T follicular helper cell (primary cell): ENCODE results near the gene DGKG.

Source experiments
- DNase-seq: peaks from one replicate; pipeline ENCODE4 v3.0.0-alpha.2; 2020; ENCODE audit warnings: low read depth

DGKG gene

GRCh38 chr3:186273586-186273985 is 88.4 kb downstream of the DGKG start:
- no peak for DNase-seq

GRCh38 chr3:186270701-186271100 is 91.3 kb downstream of the DGKG start:
- DNase-seq, result no peak

DNA sequence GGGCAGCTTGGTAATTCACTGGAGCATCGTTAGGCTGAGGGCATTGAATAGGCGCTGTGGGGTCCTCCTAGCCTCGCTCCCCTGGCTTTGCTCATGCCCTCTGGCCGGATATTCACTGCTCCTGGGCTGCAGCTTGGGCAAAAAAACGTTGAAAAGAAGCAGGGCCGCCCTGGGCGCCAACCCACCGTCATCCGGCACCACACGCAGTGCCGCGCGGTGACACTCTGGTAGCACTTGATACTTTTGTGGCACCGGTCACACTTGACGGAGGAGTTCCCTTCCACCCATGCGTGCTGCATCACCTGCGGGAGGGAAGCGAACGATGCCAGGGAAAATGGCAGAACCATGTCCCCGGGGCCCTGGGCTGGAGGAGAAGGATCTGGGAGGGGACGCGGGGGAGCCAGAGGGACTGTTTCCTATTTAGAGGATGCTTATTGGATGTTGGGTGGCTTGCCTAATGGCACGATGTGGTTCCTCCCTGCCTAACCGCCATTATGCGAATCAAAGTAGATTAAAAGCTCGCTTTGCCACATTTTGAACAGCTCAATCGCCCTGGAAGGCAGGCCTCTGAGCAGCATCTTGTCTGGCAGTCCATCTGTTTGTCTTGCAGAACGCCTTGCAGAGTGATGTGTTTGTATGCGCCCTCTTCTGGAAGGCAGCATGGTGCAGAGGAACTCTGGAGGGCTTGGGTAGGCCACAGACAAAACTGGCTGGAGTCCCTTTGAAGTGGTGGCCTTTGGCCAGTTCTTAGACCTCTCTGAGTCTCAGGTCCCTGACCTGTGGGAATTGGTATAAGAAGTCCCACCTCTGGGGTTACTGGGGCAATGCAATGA is 93.2 kb downstream of the DGKG start:
- DNase-seq, result no peak

DNA sequence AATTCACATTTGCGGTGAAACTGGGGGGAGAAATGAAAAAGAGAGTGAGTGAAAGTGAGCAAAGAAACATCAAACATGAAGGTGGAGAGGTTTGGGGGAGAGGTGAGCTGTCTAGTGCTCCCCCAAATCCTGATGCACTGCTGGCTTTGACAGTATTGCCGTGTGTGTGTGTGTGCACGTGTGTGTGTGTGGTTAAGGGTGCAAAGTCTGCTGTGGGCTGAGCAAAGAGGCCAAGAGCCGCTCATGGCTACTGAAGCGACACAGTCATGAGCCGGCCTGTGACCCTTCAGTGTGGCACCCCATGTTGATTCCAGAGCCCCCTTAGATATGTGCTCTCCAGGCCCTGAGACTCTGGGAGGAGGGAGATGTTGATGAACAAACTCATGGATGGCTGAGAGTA is 94.3 kb downstream of the DGKG start:
- no peak for DNase-seq

GRCh38 chr3:186264608-186265400 is 97.2 kb downstream of the DGKG start:
- DNase-seq, result no peak

DNA sequence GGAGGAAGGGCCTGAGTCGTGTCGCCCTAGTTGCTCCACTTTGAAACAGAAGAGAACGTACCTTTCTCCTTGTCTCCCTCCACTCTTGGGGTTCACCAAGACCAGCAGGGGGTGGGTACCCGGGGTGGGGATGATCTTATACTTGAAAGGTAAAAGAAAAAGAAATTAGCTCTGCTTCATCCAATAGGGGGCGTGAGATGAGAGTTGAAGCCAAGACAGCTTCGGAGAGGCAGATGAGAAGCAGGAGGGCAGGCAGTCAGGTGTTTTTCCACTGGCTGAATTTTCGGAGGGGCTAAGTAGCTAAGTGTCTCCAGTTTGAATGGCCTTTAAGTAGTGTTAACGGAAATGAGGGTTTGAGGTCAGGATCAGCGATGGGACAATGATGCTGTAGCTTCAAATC is 100.4 kb downstream of the DGKG start:
- DNase-seq, result no peak

GRCh38 chr3:186260726-186261125 is 101.3 kb downstream of the DGKG start:
- DNase-seq, result no peak

DNA sequence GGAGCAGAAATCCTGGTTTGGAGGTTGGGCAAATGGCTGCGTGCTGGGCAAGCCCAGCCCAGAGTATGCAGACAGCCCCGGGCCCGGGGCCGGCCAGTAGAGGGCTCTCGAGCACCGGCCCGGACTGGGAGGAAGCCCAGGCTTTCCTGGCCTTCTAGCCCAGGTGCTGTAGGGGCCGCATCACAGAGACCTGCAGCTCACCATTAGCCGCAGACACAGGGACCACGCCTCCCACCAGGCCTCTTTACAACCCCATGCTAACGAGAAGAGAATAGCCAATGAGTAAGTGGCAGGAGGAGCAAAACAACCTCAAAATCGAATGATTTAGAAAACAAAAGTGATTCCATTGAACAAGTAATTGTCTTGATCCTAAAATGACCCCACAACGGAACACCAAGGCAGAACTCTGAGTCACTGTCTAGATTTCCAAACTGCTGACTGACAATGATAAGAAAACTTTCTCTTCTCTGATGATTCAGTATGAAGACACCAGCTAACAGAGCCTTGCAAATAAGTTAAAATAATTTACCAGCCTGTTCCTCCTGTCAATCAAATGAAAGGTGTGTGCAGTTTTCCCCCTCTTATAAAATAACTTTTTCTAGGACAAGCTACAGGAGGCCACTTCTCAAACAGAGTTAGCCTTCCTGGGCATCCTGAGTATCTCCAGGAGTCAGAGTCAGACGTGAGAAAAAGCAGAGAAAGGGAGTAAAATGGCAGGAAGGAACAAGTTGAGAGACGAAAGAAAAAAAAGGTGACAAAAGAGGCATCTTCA is 102.2 kb downstream of the DGKG start:
- peak; percentile 45 for DNase-seq

GRCh38 chr3:186258968-186259367 is 103.1 kb downstream of the DGKG start:
- DNase-seq, result no peak

GRCh38 chr3:186257866-186258265 is 104.2 kb downstream of the DGKG start:
- DNase-seq, result no peak

- DNase-seq, result no peak
Measured at GRCh38 chr3:186255703-186256331, 106.2 kb downstream of the DGKG start.

DNA sequence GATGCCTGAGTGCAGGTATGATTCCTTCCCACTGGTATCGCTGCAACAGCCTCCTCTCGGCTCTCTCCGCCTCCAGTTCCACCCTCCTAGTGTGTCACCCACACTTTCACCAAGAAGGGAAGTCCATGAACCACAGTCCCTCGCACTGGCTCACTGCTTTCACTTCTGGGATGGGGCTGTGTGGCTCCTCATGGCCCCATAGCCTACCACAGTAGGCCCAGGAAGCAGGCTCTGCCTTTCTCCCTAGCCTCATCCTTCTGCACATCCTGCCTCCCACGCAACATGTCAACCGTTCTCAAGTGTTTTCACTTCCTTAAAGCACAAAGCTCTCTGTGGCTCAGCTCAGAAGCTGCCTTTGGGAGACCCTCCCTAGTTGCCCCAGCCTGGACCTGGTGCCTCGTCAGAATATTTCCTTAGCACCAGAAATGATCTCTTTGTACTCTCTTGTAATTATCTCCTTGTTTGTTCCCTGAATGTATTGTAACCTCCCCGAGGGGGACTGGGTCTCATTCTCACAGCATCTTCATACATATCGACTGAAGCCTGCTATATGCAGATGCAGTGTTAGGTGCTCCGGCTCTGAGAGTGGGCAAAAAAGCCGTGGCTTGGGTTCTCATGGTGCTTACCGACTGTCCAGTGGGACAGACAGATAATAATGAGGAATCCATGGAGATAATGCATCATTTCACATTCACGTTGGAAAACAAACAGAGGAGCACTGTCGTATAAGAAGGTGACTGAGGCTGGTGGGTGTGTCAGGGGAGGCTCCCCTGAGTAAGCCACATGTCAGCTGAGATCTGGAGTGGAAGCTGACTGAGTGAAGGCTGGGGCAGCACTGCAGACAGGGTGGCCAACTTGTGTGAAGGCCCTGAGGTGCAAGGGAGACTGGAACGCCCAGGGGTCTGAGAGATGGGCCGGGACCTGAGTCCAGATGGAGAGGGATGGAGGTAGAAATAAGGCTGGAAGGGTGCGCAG is 107.1 kb downstream of the DGKG start:
- no peak for DNase-seq

GRCh38 chr3:186251948-186252619 is 110.0 kb downstream of the DGKG start:
- DNase-seq, result no peak

DNA sequence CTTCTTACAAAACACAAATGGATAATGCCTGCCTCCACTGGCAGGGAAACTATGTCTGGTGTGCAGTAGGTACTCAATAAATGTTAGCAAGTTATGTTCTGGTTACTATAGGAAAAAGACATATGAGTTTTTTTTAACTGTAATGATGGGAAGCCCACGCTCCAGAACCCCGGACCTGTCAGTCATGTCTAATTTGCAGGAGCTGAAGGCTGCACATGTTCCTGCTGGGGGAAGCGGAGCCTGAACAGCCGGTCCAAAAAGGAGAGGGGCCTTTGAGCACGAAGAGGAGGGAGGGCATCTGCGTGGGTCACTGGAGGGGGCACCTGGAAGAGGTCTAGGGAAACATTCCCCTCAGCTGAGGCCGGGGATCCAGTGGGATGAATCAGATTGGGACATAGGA is 113.2 kb downstream of the DGKG start:
- DNase-seq, result no peak

DNA sequence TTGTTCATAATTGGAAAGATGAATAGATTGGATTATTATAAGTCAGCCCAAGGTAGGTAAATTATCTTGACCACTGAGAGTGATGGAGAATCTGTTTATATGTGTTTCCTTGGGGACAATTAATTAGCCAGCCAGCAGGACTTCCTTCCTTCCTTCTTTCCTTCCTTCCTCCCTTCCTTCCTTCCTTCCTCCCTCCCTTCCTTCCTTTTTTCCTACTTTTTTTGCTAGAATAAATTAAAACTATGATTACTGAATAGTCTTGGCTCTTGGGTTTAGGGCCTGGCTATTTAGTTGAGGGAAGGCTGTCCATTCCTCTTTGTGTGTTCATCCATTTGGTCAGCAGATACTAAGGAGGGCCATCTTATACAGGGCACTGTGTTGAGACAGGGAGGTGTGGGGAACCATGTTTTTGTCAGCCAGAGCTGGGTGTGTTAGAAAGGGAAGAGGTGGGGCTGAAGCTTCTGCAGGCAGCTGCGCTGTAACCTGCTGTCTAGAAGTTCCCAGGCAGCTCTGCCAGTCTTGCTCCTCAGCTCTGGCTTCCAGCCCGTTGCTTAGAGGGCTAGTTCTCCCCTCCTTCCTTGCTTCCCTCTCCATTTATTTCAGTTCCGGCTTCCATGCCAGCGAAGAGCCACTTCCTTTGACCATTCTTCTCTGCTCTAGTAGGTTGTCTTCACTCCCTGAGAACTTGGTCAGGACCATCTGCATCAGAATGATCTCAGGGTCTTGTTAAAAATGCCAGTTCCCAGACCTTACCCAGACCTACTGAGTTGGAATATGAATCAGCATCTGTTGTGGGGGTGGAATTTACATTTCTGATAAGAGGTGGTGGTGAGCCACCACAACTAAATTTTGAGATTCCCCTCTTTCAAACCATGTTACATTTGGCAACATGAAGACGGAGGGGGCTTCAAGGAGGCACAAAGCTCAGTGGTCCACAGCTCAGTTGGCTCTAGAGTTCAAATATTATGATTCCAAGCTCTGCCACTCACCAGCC is 113.9 kb downstream of the DGKG start:
- DNase-seq, result no peak

GRCh38 chr3:186246941-186247340 is 115.1 kb downstream of the DGKG start:
- no peak for DNase-seq

- DNase-seq, result no peak
Measured at GRCh38 chr3:186244016-186244415, 118.0 kb downstream of the DGKG start.

DNA sequence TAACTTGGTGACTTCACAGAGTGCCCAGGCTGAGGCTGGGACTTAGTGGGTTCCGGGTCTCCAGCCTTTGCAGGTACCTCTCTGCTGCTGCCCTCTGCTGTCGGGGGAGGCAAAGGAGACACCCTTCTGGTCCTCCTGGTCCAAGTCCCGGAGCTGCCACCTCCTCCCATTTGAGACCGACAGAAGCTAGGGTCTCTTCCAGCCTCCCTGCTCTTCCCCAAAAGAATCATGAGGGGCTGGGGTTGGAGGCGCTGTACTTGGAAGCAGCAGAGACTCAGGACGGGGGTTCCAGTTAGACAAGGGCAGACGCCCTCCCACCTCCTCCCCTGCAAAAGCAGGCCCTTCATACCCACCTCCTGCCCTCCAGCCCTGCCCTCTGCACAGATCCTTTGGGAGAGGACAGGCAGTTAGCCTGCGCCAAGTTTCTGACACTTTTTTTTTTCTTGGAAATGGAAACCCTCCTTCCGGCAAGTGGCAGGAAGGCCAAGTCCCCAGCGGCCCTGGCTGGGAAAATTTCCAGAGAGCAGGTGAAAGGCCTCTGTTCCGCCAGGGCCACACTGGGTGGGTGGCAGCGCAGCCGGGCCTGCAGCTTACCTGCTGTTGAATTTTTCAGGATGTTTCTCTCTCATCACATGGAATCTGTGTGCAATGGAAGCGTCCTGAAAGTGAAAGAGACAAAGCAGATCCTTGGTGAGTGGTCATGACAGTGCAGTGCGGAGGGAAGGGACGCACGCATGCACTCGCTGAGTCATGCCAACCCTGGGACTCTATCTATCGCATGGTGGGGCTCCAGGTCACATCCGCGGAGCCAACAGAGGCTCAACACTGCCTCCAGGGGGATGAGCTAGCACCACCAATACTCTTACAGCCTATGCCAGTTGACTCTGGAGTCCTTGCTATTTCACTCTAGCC is 119.9 kb downstream of the DGKG start:
- DNase-seq, result no peak
